Breast epithelium (tissue), 4 donors: ENCODE results near the gene NME7. TPM values are rescaled to one million over a fixed set of nuclear protein-coding genes. Genes with fewer than 3 reads are reported as not detected.

ENCODE experiments used
- DNase-seq, 2 donors: peaks; one replicate each; pipeline ENCODE4 v3.0.0-alpha.2; 2019; ENCODE audit warnings: low spot score in 2 of 2
- H3K27ac ChIP-seq, 2 donors: fragments of 200-600 bp; sonication (generic) in 1 of 2; one replicate each; pipeline ENCODE4 v1.5.1; 2016 to 2019; ENCODE audit warnings: mild to moderate bottlenecking in 1 of 2
- H3K27me3 ChIP-seq, 2 donors: fragments of 200-600 bp; sonication (generic) in 1 of 2; one replicate each; pipeline versions ENCODE4 v1.5.1 to v1.6.0; 2017 to 2019; ENCODE audit warnings: control low read depth in 1 of 2, mild to moderate bottlenecking in 1 of 2
- H3K36me3 ChIP-seq: fragments of 200-600 bp; one replicate; pipeline ENCODE4 v1.5.1; 2019
- H3K4me1 ChIP-seq, 2 donors: fragments of 200-600 bp; sonication (generic); one replicate each; pipeline ENCODE4 v1.5.1; 2016 to 2019; ENCODE audit warnings: control low read depth in 1 of 2
- H3K4me3 ChIP-seq, 3 donors: fragments of 200-600 bp; sonication (generic); 1 replicate in 2 of 3; 2 replicates in 1 of 3; pipeline ENCODE4 v1.5.1; 2016 to 2019; ENCODE audit warnings: mild to moderate bottlenecking in 3 of 3, moderate library complexity in 2 of 3
- H3K9me3 ChIP-seq, 2 donors: fragments of 200-600 bp; sonication (generic) in 1 of 2; one replicate each; pipeline ENCODE4 v1.5.1; 2016 to 2019; ENCODE audit warnings: control low read depth in 1 of 2
- CTCF ChIP-seq, 3 donors: fragments of 450-650 bp; IDR thresholded peaks; one replicate each; pipeline ENCODE4 v1.5.1; 2016 to 2017; ENCODE audit warnings: antibody characterized with exemption in 3 of 3, mild to moderate bottlenecking in 3 of 3, moderate library complexity in 3 of 3
- POLR2A ChIP-seq: fragments of 450-650 bp; IDR thresholded peaks from one replicate; pipeline ENCODE4 v1.6.1; 2016; ENCODE audit warnings: antibody characterized with exemption, mild to moderate bottlenecking, moderate library complexity
- POLR2AphosphoS5 ChIP-seq, 3 donors: sonication (generic); formaldehyde crosslinking; IDR thresholded peaks; one replicate each; pipeline ENCODE4 v1.6.1; 2017; ENCODE audit warnings: antibody characterized with exemption in 3 of 3
- intact Hi-C: fragments of 100-400 bp; cut with DNase I; formaldehyde crosslinking; loops from one replicate; pipeline ENCODE4 v1.15.1; 2023; ENCODE audit warnings: low total_unique reads
- total RNA-seq, 3 donors: library from RNA; depleted of rRNA; stranded (reverse); fragments of >200 nt; gene quantifications; one replicate each; pipeline ENCODE4 v1.1.0, GENCODE V29; 2016

Gene NME7
- total RNA-seq, 3 donors from 2014 or later: 13.0 to 22.8 (median 16.7) TPM

- Histone ChIP-seq H3K4me1 (no peaks in the 10 kb centered on the region), H3K27me3 (no peaks in the 10 kb centered on the region), H3K27ac (no peak overlapping the region), H3K36me3 (no peaks in the 10 kb centered on the region), H3K4me3 (no peak overlapping the region), H3K9me3 (no peaks in the 10 kb centered on the region)
- TF ChIP-seq POLR2A (no peak), CTCF (IDR thresholded peaks at IDR 0.05) (no peak), POLR2AphosphoS5 (IDR thresholded peaks at IDR 0.05) (no peak)
- intact Hi-C loops: no loop called here
- no peak for DNase-seq
These were observed 217.9 kb downstream of the NME7 start for GRCh38 chr1:169149555-169150286.

GRCh38 chr1:169148472-169149252 is 218.9 kb downstream of the NME7 start:
- Histone ChIP-seq H3K4me1 (no peaks in the 10 kb centered on the region), H3K9me3 (no peaks in the 10 kb centered on the region), H3K27me3 (no peaks in the 10 kb centered on the region), H3K4me3 (no peak overlapping the region), H3K36me3 (no peaks in the 10 kb centered on the region), H3K27ac (no peak overlapping the region)
- no peak for DNase-seq
- TF ChIP-seq POLR2A (no peak), POLR2AphosphoS5 (IDR thresholded peaks at IDR 0.05) (no peak), CTCF (IDR thresholded peaks at IDR 0.05) (no peak)
- intact Hi-C loops: no loop called here

- TF ChIP-seq POLR2AphosphoS5 (IDR thresholded peaks at IDR 0.05) (no peak), POLR2A (no peak), CTCF (IDR thresholded peaks at IDR 0.05) (no peak)
- Histone ChIP-seq H3K4me3 (no peak overlapping the region), H3K27me3 (no peaks in the 10 kb centered on the region), H3K36me3 (no peaks in the 10 kb centered on the region), H3K9me3 (no peaks in the 10 kb centered on the region), H3K27ac (no peak overlapping the region), H3K4me1 (no peaks in the 10 kb centered on the region)
- intact Hi-C loops: no loop called here
- DNase-seq: no peak
These were observed 220.9 kb downstream of the NME7 start for GRCh38 chr1:169146576-169147214.

GRCh38 chr1:169144941-169145626 is 222.5 kb downstream of the NME7 start:
- DNase-seq: no peak
- intact Hi-C loops: no loop called here
- no peaks in the 10 kb centered on the region for H3K36me3 ChIP-seq
- no peaks in the 10 kb centered on the region for H3K4me1 ChIP-seq
- H3K27me3 ChIP-seq: no peaks in the 10 kb centered on the region
- H3K27ac ChIP-seq: no peak overlapping the region
- no peaks in the 10 kb centered on the region for H3K9me3 ChIP-seq
- TF ChIP-seq CTCF (IDR thresholded peaks at IDR 0.05) (no peak), POLR2A (no peak), POLR2AphosphoS5 (IDR thresholded peaks at IDR 0.05) (no peak)
- no peak overlapping the region for H3K4me3 ChIP-seq
